H9 (cell line): ENCODE results near the gene MED28. TPM values are rescaled to one million over a fixed set of nuclear protein-coding genes. Genes with fewer than 3 reads are reported as not detected.

Source experiments
- DNase-seq: peaks from one replicate; pipeline ENCODE4 v3.0.0-alpha.2; 2017
- H2AFZ ChIP-seq: one replicate; pipeline ENCODE4 v1.6.1; 2013; ENCODE audit warnings: mild to moderate bottlenecking, low read length, control low read depth, moderate library complexity
- H2AK5ac ChIP-seq: 2 replicates; pipeline ENCODE4 v1.6.1; 2013; ENCODE audit warnings: low read length, control low read depth, mixed read lengths; ENCODE audit not compliant: insufficient read length
- H2BK120ac ChIP-seq: one replicate; pipeline ENCODE4 v1.6.1; 2013; ENCODE audit warnings: low read depth, mild to moderate bottlenecking, low read length, control low read depth, inconsistent platforms; ENCODE audit not compliant: poor library complexity, severe bottlenecking
- H2BK12ac ChIP-seq: 2 replicates; pipeline ENCODE4 v1.6.1; 2013; ENCODE audit warnings: low read length, control low read depth, mixed read lengths, low read depth; ENCODE audit not compliant: insufficient read length
- H2BK15ac ChIP-seq: 2 replicates; pipeline ENCODE4 v1.6.1; 2013; ENCODE audit warnings: low read depth, low read length, control low read depth
- H2BK20ac ChIP-seq: one replicate; pipeline ENCODE4 v1.6.1; 2013; ENCODE audit warnings: low read depth, mild to moderate bottlenecking, low read length, control low read depth, inconsistent platforms; ENCODE audit not compliant: poor library complexity, severe bottlenecking
- H2BK5ac ChIP-seq: 2 replicates; pipeline ENCODE4 v1.6.1; 2013; ENCODE audit warnings: low read length, control low read depth, mixed read lengths; ENCODE audit not compliant: insufficient read length
- H3K14ac ChIP-seq: 2 replicates; pipeline ENCODE4 v1.6.1; 2013; ENCODE audit warnings: low read length, control low read depth; ENCODE audit not compliant: insufficient read depth
- H3K18ac ChIP-seq: 2 replicates; pipeline ENCODE4 v1.6.1; 2013; ENCODE audit warnings: low read depth, mild to moderate bottlenecking, mixed read lengths, low read length, control low read depth; ENCODE audit not compliant: insufficient read length
- H3K23ac ChIP-seq: 2 replicates; pipeline ENCODE4 v1.6.1; 2013; ENCODE audit warnings: low read length, control low read depth, mixed read lengths, low read depth; ENCODE audit not compliant: insufficient read length
- H3K23me2 ChIP-seq: 2 replicates; pipeline ENCODE4 v1.6.1; 2013; ENCODE audit warnings: low read depth, mild to moderate bottlenecking, mixed read lengths, low read length, control low read depth; ENCODE audit not compliant: insufficient read length, poor library complexity, severe bottlenecking
- H3K27ac ChIP-seq: 2 replicates; pipeline ENCODE4 v1.5.1; 2013; ENCODE audit warnings: low read length, control low read depth, mixed read lengths, low read depth; ENCODE audit not compliant: insufficient read length
- H3K27me3 ChIP-seq: 2 replicates; pipeline ENCODE4 v1.6.1; 2013; ENCODE audit warnings: low read length, control low read depth, inconsistent platforms; ENCODE audit not compliant: insufficient read depth
- H3K4ac ChIP-seq: 2 replicates; pipeline ENCODE4 v1.6.1; 2013; ENCODE audit warnings: low read depth, mild to moderate bottlenecking, control low read depth, inconsistent platforms, low read length, moderate library complexity
- H3K4me1 ChIP-seq: 2 replicates; pipeline ENCODE4 v1.6.1; 2013; ENCODE audit warnings: low read length, control low read depth, inconsistent platforms; ENCODE audit not compliant: insufficient read depth
- H3K4me2 ChIP-seq: 2 replicates; pipeline ENCODE4 v1.6.1; 2013; ENCODE audit warnings: low read length, control low read depth, mixed read lengths; ENCODE audit not compliant: insufficient read length, insufficient read depth
- H3K56ac ChIP-seq: 2 replicates; pipeline ENCODE4 v1.6.1; 2013; ENCODE audit warnings: low read depth, mild to moderate bottlenecking, mixed read lengths, low read length, control low read depth; ENCODE audit not compliant: insufficient read length
- H3K79me1 ChIP-seq: 2 replicates; pipeline ENCODE4 v1.6.1; 2013; ENCODE audit warnings: low read depth, mild to moderate bottlenecking, moderate library complexity, low read length, control low read depth, inconsistent platforms; ENCODE audit not compliant: insufficient read depth, poor library complexity, severe bottlenecking
- H3K79me2 ChIP-seq: 2 replicates; pipeline ENCODE4 v1.6.1; 2013; ENCODE audit warnings: low read length, control low read depth, inconsistent platforms; ENCODE audit not compliant: insufficient read depth
- H3K9ac ChIP-seq: 2 replicates; pipeline ENCODE4 v1.6.1; 2013; ENCODE audit warnings: low read length, control low read depth, mixed read lengths; ENCODE audit not compliant: insufficient read length; ENCODE audit errors: extremely low read depth
- H3K9me3 ChIP-seq: one replicate; pipeline ENCODE4 v1.6.1; 2013; ENCODE audit warnings: low read depth, low read length, inconsistent platforms; ENCODE audit not compliant: control insufficient read depth
- H3T11ph ChIP-seq: one replicate; pipeline ENCODE4 v1.6.1; 2013; ENCODE audit warnings: mild to moderate bottlenecking, low read length, control low read depth, inconsistent platforms
- H4K20me1 ChIP-seq: one replicate; pipeline ENCODE4 v1.6.1; 2013; ENCODE audit not compliant: control insufficient read depth, insufficient read length, insufficient read depth
- H4K5ac ChIP-seq: 2 replicates; pipeline ENCODE4 v1.6.1; 2013; ENCODE audit warnings: low read depth, mild to moderate bottlenecking, mixed read lengths, low read length, control low read depth; ENCODE audit not compliant: insufficient read length
- H4K8ac ChIP-seq: replicated peaks from 2 replicates; pipeline ENCODE4 v1.6.1; 2013; ENCODE audit warnings: low read length, control low read depth, mixed read lengths, low read depth; ENCODE audit not compliant: insufficient read length
- H4K91ac ChIP-seq: 2 replicates; pipeline ENCODE4 v1.6.1; 2013; ENCODE audit warnings: low read depth, mild to moderate bottlenecking, moderate library complexity, mixed read lengths, low read length, control low read depth; ENCODE audit not compliant: insufficient read length
- H3K27ac Mint-ChIP-seq, 3 experiments: 2 replicates in 2 of 3; 3 replicates in 1 of 3; pipeline ENCODE4 v1.8.0; 2020 to 2021; ENCODE audit warnings: mixed read lengths in 3 of 3, mild to moderate bottlenecking in 1 of 3, moderate library complexity in 1 of 3
- H3K27me3 Mint-ChIP-seq: 2 replicates; pipeline ENCODE4 v1.8.0; 2021; ENCODE audit warnings: low read depth, mild to moderate bottlenecking, moderate library complexity, mixed read lengths
- H3K36me3 Mint-ChIP-seq, 3 experiments: 2 replicates in 2 of 3; 3 replicates in 1 of 3; pipeline ENCODE4 v1.8.0; 2020 to 2021; ENCODE audit warnings: low read depth in 3 of 3, mixed read lengths in 3 of 3; ENCODE audit not compliant: insufficient read depth in 1 of 3
- H3K4me1 Mint-ChIP-seq, 2 experiments: 2 replicates each; pipeline ENCODE4 v1.8.0; 2020; ENCODE audit warnings: mixed read lengths in 2 of 2
- H3K4me3 Mint-ChIP-seq, 2 experiments: 2 replicates in 1 of 2; 3 replicates in 1 of 2; pipeline ENCODE4 v1.8.0; 2020 to 2021; ENCODE audit warnings: mild to moderate bottlenecking in 2 of 2, mixed read lengths in 2 of 2, moderate library complexity in 1 of 2
- H3K9me3 Mint-ChIP-seq, 2 experiments: 2 replicates in 1 of 2; 3 replicates in 1 of 2; pipeline ENCODE4 v1.8.0; 2020; ENCODE audit warnings: mild to moderate bottlenecking in 2 of 2, mixed read lengths in 2 of 2, moderate library complexity in 1 of 2
- WGBS: extraction: QIAGEN DNeasy Blood & Tissue Kit; methylation state at CpG from one replicate; pipeline ENCODE4 v1.1.7; 2013; ENCODE audit warnings: missing lambda C conversion rate, low lambda C conversion rate, mixed read lengths; ENCODE audit not compliant: insufficient read length; ENCODE audit errors: extremely low coverage; 5-methylcytosine and 5-hydroxymethylcytosine counted together
- total RNA-seq: library from RNA; stranded (reverse); gene quantifications from 2 replicates; pipeline ENCODE4 v1.2.1, GENCODE V29; 2021
- TF ChIP-seq, protein P1 (sequence below): fragments of 200-600 bp; sonication (generic); conservative IDR thresholded peaks from 3 replicates; pipeline ENCODE4 v1.8.0; 2021; ENCODE audit warnings: antibody characterized with exemption, mild to moderate bottlenecking

MED28 gene
- total RNA-seq, 1 experiment from 2014 or later, result 90.4 TPM

DNA sequence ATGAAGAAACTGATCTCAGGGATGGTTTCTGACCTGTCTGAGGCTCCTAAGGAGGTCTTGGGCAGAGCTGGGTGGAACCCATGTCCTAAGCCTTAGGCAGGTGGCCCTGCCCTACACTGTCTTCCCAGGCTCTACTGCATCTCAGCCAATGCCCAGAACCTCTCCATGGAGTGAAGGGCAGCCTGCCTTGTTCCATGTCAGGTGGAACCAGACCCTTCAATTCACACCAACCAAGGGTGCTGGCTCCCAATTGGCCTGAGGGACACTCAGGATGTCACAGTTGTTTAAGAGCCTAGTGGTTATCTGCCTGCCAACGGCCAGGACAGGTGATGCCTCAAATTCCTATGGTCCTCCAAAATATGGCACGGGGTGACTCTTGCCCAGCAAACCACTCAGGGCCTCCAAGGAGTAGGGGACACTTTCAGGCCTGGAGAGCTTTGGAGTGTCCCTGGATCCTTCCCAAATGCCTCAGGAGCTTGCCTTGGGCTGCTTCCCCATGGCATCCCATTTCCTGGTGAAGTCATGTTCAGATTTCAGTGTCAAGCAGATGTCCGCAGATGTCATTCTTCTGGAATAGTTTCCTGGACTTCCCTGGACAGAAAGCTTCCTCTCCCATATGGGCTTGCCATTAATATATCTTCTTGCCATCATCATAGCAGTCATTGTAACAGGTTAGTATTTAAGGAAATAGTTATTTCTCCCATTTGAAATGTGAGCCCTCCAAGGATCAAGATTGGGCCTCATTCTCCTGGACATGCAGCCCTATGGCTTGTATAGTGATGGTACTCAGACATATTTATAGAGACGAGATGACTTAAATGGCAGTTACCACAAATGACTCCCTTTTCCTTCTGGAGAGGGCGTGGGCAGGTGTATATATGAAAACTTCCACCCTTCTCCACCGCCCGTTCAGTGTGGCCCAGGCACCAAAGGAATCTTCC lies 67.1 kb downstream of the MED28 start:
- Mint-ChIP-seq H3K36me3 (no peaks in the 10 kb centered on the region; a peak in 1 of 7 replicates), H3K4me3 (no peak overlapping the region), H3K27me3 (peaks cover 3% of the 10 kb centered on the region), H3K27ac (no peak overlapping the region), H3K9me3 (peaks cover 4 to 6% of the 10 kb centered on the region in 2 experiments; a peak in 4 of 5 replicates), H3K4me1 (no peaks in the 10 kb centered on the region)
- no CpG with 5 or more reads among the region's 7 CpGs for WGBS
- no peaks in the 10 kb centered on the region for H3K79me1 ChIP-seq
- H3K23ac ChIP-seq, result no peak overlapping the region
- no peak overlapping the region for H3K56ac ChIP-seq
- no peak overlapping the region for H2AFZ ChIP-seq
- H2BK5ac ChIP-seq, result no peak overlapping the region
- no peaks in the 10 kb centered on the region for H3K4me1 ChIP-seq
- H3K18ac ChIP-seq, result no peak overlapping the region
- H4K20me1 ChIP-seq, result no peaks in the 10 kb centered on the region
- H3K9ac ChIP-seq, result no peak overlapping the region
- no peaks in the 10 kb centered on the region for H3K9me3 ChIP-seq
- H3K27me3 ChIP-seq, result no peaks in the 10 kb centered on the region
- no peak overlapping the region for H2BK15ac ChIP-seq
- H3K4ac ChIP-seq, result no peak overlapping the region
- H3K4me2 ChIP-seq, result no peak overlapping the region
- no peak overlapping the region for H2BK20ac ChIP-seq
- no peak overlapping the region for H4K5ac ChIP-seq
- H2BK120ac ChIP-seq, result no peak overlapping the region
- H4K91ac ChIP-seq, result no peak overlapping the region
- no peak overlapping the region for H2AK5ac ChIP-seq
- no peaks in the 10 kb centered on the region for H3K79me2 ChIP-seq
- no peak overlapping the region for H4K8ac ChIP-seq
- DNase-seq, result no peak
- H3K23me2 ChIP-seq, result no peaks in the 10 kb centered on the region
- no peak overlapping the region for H3K14ac ChIP-seq
- H2BK12ac ChIP-seq, result no peak overlapping the region
- TF ChIP-seq, protein P1, sequence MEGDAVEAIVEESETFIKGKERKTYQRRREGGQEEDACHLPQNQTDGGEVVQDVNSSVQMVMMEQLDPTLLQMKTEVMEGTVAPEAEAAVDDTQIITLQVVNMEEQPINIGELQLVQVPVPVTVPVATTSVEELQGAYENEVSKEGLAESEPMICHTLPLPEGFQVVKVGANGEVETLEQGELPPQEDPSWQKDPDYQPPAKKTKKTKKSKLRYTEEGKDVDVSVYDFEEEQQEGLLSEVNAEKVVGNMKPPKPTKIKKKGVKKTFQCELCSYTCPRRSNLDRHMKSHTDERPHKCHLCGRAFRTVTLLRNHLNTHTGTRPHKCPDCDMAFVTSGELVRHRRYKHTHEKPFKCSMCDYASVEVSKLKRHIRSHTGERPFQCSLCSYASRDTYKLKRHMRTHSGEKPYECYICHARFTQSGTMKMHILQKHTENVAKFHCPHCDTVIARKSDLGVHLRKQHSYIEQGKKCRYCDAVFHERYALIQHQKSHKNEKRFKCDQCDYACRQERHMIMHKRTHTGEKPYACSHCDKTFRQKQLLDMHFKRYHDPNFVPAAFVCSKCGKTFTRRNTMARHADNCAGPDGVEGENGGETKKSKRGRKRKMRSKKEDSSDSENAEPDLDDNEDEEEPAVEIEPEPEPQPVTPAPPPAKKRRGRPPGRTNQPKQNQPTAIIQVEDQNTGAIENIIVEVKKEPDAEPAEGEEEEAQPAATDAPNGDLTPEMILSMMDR, result no peak
- no peak overlapping the region for H3K27ac ChIP-seq
- no peak overlapping the region for H3T11ph ChIP-seq
